Adrenal gland (tissue), 5 donors: ENCODE data around the gene CHST3.

ENCODE experiments used
- CTCF ChIP-seq, 6 experiments: fragments of 450-650 bp in 4 of 6; fragments of 200-600 bp in 2 of 6; sonication (generic) in 1 of 6; IDR thresholded peaks; 1 replicate in 5 of 6; 2 replicates in 1 of 6; pipeline versions ENCODE4 v1.5.1 to v1.8.0; 2016 to 2021; ENCODE audit warnings: antibody characterized with exemption in 6 of 6, mild to moderate bottlenecking in 2 of 6, moderate library complexity in 1 of 6
- POLR2A ChIP-seq, 2 donors: fragments of 450-650 bp; IDR thresholded peaks; one replicate each; pipeline ENCODE4 v1.6.1; 2017; ENCODE audit warnings: antibody characterized with exemption in 2 of 2, mild to moderate bottlenecking in 2 of 2, moderate library complexity in 1 of 2
- donor health status: DM: no; HTN: no; CAD: no.

GRCh38 chr10:72031706-72032105, 67.5 kb downstream of the CHST3 start:
- TF ChIP-seq POLR2A (IDR thresholded peaks at IDR 0.05) (no peak), CTCF (IDR thresholded peaks at IDR 0.05) (no peak)
